AG04450 (cell line): ENCODE data around the gene MAN1B1. TPM values are rescaled to one million over a fixed set of nuclear protein-coding genes. Genes with fewer than 3 reads are reported as not detected.

Experiments used
- CTCF ChIA-PET: fragments of 300-600, 350-600 bp; formaldehyde crosslinking; extraction: SDS; loops from one replicate; lab custom pipeline; 2022; ENCODE audit warnings: antibody characterized with exemption, inconsistent platforms; lab: Charles Lee
- POLR2A ChIA-PET: fragments of 350-600 bp; formaldehyde crosslinking; extraction: SDS; loops from one replicate; lab custom pipeline; 2021; ENCODE audit warnings: antibody characterized with exemption, inconsistent platforms; lab: Yijun Ruan, JAX
- DNase-seq: peaks from one replicate; pipeline ENCODE4 v3.0.0-alpha.2; 2011; ENCODE audit warnings: low read depth, low spot score
- H3K27ac ChIP-seq: one replicate; pipeline ENCODE4 v1.5.1; 2012; ENCODE audit warnings: low read depth, low read length, control low read depth
- H3K27me3 ChIP-seq: one replicate; pipeline ENCODE4 v1.6.0; 2012; ENCODE audit warnings: low read length; ENCODE audit not compliant: control insufficient read depth, insufficient read depth
- H3K4me3 ChIP-seq: 2 replicates; pipeline ENCODE4 v1.5.1; 2011; ENCODE audit warnings: mild to moderate bottlenecking, low read depth, low read length, control low read depth
- H3K9me3 ChIP-seq: 2 replicates; pipeline ENCODE4 v1.5.1; 2012; ENCODE audit warnings: low read length; ENCODE audit not compliant: control insufficient read depth, insufficient read depth
- polyA plus RNA-seq: library from polyadenylated mRNA; depleted of rRNA; stranded (reverse); fragments of >200 nt; gene quantifications from 2 replicates; pipeline ENCODE4 v1.2.3, GENCODE V29; 2011
- TF ChIP-seq, protein P1 (sequence below): IDR thresholded peaks from 2 replicates; pipeline ENCODE4 v1.5.1; 2011; ENCODE audit warnings: low read depth, low read length, control low read depth, inconsistent platforms

MAN1B1 gene
- polyA plus RNA-seq, 1 experiment, result 40.8 TPM

GRCh38 chr9:137089232-137089947 is 2.6 kb downstream of the MAN1B1 start:
- ChIA-PET POLR2A (no interaction called here), CTCF (no interaction called here)
- no peak overlapping the region for H3K27ac ChIP-seq
- TF ChIP-seq, protein P1, sequence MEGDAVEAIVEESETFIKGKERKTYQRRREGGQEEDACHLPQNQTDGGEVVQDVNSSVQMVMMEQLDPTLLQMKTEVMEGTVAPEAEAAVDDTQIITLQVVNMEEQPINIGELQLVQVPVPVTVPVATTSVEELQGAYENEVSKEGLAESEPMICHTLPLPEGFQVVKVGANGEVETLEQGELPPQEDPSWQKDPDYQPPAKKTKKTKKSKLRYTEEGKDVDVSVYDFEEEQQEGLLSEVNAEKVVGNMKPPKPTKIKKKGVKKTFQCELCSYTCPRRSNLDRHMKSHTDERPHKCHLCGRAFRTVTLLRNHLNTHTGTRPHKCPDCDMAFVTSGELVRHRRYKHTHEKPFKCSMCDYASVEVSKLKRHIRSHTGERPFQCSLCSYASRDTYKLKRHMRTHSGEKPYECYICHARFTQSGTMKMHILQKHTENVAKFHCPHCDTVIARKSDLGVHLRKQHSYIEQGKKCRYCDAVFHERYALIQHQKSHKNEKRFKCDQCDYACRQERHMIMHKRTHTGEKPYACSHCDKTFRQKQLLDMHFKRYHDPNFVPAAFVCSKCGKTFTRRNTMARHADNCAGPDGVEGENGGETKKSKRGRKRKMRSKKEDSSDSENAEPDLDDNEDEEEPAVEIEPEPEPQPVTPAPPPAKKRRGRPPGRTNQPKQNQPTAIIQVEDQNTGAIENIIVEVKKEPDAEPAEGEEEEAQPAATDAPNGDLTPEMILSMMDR, result no peak
- H3K27me3 ChIP-seq, result no peaks in the 10 kb centered on the region
- H3K4me3 ChIP-seq, result no peak overlapping the region
- no peaks in the 10 kb centered on the region for H3K9me3 ChIP-seq
- no peak for DNase-seq

DNA sequence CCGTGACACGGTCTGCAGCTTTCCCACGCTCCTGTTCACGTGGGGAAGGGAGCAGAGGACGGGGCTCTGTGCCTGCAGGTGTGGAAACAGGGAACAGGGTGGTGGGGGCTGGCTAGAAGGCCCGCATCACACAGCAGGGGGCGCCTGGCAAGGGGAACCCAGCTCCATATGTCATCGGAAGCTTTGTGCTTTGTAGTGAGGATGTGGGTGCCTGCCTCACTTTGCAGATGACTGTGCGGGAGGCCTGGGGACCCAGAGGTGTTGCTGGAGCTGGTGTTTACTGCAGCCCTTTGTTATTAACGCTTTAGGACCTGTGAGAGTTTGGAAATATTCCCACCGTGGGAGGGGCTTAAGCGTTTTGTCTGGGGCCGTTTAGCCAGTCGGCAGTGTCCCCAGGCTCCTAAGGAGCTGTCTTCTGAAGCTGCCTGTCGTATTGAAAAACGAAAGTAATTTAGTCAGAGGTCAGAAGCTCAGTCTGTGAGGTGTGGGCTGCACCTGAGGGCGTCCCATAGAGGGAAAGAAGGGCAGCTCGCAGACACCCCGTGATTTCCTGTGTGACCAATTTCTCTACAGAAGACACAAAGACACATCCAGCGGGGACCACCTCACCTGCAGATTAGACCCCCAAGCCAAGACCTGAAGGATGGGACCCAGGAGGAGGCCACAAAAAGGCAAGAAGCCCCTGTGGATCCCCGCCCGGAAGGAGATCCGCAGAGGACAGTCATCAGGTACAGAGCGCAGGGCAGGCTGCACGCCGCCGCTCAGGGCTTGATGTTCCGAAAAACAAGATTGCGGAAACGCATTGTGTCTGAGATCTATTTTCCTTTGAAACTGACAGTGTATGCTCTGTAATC is 9.1 kb downstream of the MAN1B1 start:
- ChIA-PET POLR2A (interaction anchor here (1.2 kb wide), 1 partner anchor 9 kb away, joined by 5 read pairs; the partner anchor contains the start of gene MAN1B1), CTCF (no interaction called here)
- Histone ChIP-seq H3K4me3 (no peak overlapping the region), H3K27me3 (no peaks in the 10 kb centered on the region), H3K27ac (no peak overlapping the region), H3K9me3 (no peaks in the 10 kb centered on the region; the same call in 1 of the 2 replicates)
- TF ChIP-seq, protein P1, result peak; percentile 18; the same call in 1 of the 2 replicates
- no peak for DNase-seq

DNA sequence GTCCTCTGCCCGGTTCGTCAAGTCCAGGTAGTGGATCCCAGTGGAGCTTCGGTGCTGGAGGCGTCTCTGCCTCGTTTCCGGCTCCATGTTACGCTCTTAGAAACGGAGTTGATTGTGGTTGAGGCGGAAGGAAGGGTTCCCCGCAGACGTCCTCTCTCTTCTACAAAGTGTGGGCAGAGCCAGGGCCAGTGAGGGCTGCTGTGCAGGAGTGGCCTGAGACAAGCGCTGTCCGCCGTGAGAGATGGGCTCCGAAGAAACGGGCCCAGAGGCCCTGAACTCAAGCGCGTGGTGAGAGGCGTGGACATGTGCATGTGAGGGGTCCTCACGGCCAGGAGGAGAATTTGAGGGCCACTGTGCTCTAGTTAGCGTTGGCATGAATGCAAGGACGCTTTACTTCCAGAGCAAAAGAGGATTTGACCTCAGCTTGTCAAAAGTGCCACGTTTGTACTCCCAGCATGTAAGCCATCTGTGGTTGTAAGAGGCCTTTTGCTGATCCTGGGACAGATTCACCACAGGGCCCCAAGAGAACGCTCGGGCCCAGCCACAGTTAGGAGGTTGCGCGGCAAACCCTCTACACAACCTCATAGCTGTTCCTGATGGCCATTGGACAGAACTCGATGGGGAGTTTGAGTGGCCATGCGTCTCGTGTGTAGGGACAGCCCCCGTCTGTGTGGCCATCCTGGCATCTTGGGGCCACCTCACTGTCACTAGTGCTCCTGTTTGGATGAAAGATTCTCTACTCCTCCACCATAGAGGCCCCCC is 10.2 kb downstream of the MAN1B1 start:
- ChIA-PET POLR2A (no interaction called here), CTCF (no interaction called here)
- Histone ChIP-seq H3K27me3 (no peaks in the 10 kb centered on the region), H3K27ac (no peak overlapping the region), H3K9me3 (peaks cover 7% of the 10 kb centered on the region), H3K4me3 (no peak overlapping the region)
- DNase-seq, result no peak
- TF ChIP-seq, protein P1, result no peak

DNA sequence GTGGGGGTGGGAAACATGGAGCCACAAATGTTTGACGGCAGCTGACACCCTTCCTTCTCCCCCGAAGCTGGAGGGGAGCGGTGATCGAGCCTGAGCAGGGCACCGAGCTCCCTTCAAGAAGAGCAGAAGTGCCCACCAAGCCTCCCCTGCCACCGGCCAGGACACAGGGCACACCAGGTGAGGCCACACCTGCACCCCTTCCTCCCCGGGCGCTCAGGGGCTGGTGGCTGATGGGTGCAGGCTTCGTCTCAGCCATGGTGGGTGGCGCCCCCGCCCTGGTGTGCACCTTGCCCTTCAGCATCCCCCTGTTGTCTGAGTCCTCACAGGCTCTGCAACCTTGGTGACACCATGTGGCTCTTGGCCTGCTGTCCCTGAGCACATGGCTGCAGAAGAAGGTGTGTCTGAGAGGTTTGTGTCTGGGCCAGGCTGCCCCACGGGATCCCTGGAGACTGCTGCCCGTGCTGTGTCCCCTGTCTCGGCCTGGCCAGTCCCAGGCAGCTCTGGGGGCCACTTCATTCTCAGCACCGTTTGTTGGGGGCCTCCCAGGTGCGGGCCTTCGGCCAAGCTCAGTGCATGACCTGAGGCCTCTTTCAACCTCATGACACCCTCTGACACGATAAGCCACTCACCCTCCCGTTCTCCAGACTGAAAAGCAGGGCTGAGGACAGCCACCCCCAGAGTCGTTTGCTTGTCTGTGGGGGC is 11.1 kb downstream of the MAN1B1 start:
- Histone ChIP-seq H3K9me3 (peaks cover 17% of the 10 kb centered on the region), H3K27me3 (no peaks in the 10 kb centered on the region), H3K27ac (no peak overlapping the region), H3K4me3 (no peak overlapping the region)
- POLR2A ChIA-PET, result no interaction called here
- no peak for DNase-seq
- TF ChIP-seq, protein P1, result no peak
- CTCF ChIA-PET, result no interaction called here
